RCC 7860 (cell line): ENCODE data around the gene ARMC12.
A peak's percentile ranks its signal among the peaks of the same experiment; 100 is the strongest.
"Not testable (repeated sequence)": the region's sequence is repeated elsewhere in the genome, so short reads cannot be mapped to it uniquely, and the experiment has no call there.

Source experiments
- DNase-seq: peaks from one replicate; pipeline ENCODE4 v3.0.0-alpha.2; 2015; ENCODE audit warnings: low spot score
- FAIRE-seq: peaks from 2 replicates; lab custom pipeline; 2012; peaks lifted over from hg19 to GRCh38; lab: Jason Lieb, UNC

ARMC12 gene

DNA sequence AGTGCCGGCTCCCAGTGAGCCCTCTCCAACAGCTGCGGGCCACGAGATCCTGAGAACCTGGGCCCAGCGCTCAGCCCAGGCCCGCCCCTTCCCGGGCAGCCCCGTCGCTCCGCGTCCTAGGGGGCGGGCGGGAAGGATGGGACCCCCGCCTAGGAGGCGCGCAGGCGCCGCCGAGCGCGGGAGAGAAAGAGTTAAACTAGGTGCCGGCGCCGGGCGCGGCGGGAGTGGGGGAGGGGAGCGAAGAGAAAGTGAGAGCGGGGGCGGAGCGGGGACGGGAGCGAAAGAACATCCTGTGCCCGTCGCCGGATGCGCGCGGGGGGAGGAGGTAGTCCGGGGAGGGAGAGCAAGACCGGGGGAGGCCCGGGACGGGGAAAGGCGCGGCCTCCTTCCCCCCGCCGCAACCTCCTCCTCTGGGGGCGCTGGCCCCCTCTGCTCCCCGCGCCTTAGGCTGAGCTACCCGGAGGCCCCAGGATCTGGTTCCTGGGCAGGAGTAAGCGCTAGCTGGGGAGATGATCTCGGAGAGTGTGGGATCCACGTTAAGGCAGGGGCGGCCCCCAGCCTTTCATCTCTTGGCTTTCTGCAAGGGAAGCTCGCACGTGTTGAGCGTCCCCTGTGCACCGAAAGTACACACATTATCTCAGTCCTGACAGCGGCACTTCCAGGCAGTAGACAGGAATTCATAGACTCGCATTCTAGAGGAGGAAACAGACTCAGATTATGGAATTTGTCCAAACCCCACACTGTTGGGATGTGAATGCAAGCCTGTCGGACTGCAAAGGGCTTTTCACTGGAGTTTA, 4.9 kb upstream of the ARMC12 start:
- FAIRE-seq, result no peak
- peak; percentile 58 for DNase-seq

DNA sequence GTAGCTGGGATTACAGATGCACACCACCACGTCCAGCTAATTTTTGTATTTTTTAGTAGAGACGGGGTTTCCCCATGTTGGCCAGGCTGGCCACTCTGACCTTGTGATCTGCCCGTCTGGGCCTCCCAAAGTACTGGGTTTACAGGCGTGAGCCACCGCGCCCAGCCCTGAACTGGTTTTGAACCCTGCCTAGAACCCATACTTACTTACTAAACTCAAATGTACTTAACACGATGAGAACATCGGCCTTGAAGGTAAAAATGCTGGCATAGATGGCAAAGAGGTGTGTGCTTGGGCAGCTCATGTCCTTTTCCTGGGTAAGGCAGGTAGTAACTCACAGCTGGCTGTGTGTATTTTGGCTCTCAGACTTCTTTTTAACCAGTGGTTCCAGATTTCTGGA, 3.2 kb upstream of the ARMC12 start:
- FAIRE-seq (no peak), DNase-seq (no peak)

DNA sequence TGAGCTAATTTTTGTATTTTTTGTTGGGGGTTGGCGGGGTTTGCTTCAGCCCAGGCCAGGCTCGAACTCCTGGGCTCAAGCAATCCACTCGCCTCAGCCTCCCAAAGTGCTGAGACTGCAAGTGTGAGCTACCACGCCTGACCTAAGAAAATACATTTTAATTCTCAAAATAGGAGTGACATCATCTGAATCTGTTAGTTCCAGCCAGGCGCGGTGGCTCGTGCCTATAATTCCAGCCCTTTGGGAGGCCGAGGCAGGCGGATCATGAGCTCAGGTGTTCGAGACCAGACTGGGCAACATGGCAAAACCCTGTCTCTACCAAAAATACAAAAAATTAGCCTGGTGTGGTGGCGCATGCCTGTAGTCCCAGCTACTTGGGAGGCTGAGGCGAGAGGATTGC, 2.5 kb upstream of the ARMC12 start:
- FAIRE-seq, DNase-seq: not testable (repeated sequence)

DNA sequence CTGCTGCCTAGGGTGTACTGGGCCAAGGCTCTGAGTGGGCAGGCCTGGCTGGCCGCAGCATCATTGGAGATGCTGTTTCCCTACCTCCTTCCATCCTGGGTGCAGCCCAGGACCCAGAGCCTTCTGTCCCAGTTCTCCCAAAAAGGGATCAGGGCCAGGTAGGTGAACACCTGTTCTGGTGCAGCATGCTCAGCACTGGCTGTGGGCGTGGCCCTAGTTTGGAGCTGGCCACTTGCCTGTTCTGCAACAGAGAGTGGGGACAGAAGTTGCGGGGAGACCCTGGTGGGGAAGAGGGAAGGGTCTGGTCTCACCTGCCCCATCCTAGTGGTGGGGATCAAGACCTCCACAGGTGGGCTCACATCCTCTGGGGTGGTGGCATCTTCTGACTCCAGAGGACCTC, 1.4 kb upstream of the ARMC12 start:
- FAIRE-seq (no peak), DNase-seq (no peak)

DNA sequence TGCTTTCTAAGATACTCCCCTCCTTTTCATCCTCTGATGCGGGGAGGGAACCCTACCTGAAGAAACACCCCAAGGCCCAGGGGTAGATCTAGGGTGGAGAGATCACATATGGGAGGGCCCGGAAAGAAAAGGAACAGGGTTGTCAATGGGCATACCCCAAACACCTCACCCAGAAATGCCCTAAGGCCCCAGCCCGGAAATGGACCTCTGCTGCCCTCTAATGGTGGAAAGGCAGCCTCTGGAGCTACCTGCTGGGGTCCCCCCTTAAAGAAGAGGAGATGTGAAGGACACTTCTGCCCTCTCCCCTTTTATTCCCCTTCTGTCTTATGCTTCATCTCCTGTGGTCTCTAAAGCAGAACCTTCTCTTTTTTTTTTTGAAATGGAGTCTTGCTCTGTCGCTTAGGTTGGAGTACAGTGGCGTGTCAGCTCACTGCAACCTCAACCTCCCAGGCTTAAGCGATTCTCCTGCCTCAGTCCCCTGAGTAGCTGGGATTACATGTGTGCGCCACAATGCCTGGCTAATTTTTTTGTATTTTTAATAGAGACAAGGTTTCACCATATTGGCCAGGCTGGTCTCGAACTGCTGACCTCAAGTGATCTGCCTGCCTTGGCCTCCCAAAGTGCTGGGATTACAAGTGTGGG, 458 bp upstream of the ARMC12 start:
- no peak for FAIRE-seq
- no peak for DNase-seq

DNA sequence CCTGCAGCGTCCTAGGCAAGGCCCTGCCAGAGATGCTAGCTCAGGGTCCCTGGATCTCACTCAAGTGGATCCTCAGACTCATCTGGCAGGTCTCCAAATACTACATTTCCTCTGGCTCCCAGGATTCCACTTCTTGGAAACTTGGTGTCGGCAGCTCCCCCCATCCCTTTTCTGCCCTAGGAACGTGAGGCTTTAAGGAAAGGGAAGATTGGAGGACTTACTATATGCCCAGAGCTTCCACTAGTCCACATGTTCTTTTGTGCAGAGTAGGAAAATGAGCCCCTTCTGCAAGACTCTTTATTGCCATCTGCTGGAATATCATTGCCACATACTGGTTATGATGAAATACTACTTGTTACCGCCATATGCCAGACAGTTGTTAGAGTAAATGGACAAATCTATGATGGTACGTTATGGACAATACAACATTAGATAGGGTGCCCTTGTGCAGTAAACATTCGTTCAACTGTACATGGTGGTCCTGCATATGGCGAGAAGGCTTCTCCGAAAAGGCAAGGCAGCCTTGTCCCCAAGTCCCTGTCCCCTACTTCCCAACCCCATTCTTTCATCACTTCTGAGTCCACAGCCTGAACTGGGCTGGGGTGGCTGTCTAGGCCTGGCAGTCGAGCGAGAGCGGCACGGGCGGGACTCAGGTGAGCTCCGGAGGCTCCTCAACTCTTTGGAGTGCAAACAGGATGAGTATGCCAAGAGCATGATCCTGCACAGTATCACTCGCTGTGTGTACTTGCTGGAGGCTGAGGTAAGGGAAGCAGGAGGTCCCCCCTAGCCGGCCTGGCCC, 780 bp downstream of the ARMC12 start:
- DNase-seq (peak; percentile 52), FAIRE-seq (peak; percentile 25)

DNA sequence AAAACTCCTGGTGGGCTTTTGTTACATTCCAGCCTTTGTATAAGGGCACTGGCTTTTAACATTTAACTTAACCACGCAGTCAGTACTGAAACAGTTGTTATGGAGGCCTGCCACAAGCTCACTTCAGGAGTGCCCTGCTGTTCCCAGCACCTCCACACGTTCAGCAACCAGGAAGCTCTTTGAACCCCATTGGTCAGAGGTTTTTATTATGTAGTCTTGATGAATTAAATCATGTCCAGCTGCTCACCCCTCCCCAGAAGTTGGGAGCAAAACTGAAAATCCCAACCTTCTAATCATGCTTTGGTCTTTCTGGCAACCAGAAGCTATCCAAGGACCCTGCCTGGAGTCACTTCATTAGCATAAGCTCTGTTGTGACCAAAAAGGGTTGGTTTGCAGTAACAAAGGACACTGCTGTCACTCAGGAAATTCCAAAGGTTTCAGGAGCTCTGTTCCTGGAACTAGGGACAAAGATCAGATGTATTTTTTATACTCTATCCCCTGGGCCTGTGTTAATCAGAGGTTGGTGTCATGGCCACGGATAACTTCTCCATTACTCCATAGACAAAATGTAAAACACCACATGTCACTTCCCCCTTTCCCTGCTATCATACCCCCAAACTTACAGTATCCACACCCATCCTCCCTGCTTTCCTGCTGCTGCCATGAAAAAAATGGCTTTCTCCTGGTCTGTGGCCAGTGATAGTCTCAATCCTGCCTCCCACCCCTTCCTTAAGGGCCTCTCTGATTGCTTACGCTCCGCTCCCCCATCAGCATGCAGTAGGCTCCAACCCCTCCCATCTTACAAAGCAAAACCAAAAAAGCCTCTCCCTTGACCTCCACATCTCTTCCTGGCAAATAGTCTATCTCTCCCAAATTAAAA, 3.1 kb downstream of the ARMC12 start:
- FAIRE-seq, result no peak
- DNase-seq, result no peak

DNA sequence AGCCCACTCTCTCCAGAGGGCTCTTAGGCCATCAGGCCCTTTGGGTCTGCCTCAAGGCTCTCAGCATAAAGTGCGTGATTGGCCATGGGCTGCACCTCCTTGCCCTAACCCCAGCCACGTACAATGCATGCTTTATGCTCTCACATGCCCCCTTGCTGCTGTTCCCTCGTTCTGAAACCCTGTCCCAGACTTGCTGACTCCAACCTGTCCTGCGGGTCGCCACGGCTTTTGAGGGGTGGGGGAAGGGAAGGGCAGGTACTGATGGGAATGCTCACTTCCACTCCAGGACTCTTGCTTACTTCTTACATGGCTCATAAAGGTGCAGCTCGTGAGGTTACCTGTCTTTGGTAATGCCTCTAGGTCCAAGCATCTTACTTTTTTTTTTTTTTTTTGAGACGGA, 6.0 kb downstream of the ARMC12 start:
- FAIRE-seq (no peak), DNase-seq (no peak)

DNA sequence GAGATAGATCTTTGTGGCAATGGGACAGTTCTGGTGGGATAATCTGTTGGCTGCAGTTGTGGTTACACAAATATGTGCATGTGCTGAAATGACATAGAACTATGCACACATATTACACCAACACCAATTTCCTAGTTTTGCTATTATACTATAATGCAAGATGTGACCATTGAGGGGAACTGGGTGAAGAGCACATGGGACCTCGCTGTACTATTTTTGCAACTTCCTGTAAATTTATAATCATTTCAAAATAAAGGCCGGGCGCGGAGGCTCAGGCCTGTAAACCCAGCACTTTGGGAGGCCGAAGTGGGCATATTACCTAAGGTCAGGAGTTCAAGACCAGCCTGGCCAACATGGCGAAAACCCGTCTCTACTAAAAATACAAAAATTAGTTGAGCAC, 8.7 kb downstream of the ARMC12 start:
- no peak for FAIRE-seq
- no peak for DNase-seq

DNA sequence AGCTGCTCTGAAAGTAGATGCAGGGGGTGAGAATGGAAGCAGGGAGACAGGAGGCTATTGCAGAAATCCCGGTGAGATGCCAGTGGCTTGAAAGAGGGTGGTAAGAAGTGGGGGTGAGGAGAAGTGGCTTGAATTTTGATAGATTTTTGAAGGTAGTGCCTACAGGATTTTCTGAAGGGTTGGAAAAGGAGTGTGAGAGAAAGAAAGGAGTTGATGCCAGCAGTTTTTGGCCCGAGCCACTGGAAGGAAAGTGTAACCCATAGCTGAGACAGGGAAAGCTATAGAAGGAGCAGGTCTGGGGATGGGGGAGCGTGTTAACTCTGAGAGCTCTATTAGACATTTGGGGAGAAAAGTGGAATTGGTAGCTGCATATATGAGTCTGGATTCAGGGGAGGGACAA, 9.7 kb downstream of the ARMC12 start:
- FAIRE-seq (no peak), DNase-seq (no peak)

DNA sequence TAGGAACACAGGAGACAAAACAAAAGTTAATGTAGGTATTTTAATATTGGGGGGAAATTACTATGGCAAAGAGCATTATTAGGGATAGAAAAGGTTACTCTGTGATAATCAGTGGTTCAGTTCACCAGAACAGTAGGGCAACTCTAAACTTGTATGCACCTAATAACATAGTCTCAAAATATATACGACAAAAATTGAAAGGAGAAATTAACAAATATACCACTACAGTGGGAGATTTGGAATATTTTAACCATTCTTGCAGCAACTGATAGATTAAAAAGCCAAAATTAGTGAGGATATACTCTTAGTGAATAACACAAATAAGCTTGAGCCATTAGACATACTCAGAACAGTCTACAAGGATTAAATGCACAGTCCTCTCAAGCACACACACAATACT, 11.0 kb downstream of the ARMC12 start:
- no peak for FAIRE-seq
- DNase-seq, result no peak

DNA sequence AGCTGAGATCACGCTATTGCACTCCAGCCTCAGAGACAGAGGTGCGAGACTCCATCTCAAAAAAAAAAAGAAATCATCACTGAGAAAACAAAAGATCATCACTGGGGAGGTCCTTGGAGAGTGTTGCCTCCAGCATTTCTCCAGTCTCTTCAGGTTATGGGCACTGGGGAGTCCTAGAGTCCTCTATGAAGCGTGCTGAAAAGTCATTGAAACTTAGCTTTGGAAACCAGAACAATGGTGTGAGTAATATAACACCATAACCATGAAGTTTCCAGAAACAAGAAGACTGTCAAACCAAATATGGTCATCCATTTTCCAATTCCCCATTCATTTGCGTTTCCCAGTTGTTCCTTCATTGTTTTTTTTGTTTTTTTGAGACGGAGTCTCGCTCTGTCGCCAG, 13.7 kb downstream of the ARMC12 start:
- DNase-seq (no peak), FAIRE-seq (no peak)

DNA sequence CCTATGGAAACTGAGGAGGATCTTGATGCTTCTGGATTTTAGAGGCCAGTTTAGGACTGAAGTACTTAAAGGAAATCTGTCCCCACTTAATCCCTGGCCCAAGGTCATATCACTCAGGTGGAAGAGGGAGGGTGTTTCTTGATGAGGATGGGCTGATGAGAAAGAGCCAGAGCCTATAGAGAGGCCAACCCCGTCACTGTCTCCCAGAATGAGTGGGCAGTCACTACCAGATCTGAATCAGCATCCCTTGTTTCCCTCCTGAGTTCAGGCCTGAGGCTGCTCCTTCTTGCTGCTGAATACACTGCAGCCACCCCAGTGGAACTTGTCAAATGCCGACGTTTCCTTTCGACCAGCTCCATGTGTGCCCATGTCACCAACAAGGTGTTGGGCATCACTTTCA, 14.8 kb downstream of the ARMC12 start:
- DNase-seq, result no peak

DNA sequence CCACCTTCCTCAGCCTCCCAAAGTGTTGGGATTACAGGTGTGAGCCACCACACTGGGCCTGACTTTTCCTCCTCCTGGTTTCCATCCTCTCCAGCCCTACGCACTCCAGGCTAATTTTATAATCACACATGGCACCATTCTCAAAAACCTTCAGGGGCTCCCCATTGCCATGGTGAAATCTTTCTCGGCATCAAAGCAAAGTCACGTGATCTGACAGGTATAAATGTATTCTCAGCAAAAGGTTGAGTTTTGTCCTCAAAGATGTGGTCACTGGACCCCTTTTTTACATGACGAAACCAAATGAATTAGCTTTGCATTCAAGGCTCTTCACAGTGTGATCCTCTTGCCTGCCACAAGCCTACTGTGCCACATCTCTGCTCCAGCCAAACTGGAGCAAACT, 15.5 kb downstream of the ARMC12 start:
- DNase-seq (no peak), FAIRE-seq (no peak)

More for the DNA sequence above, 14.8 kb downstream of the ARMC12 start:
- FAIRE-seq, result no peak

DNA sequence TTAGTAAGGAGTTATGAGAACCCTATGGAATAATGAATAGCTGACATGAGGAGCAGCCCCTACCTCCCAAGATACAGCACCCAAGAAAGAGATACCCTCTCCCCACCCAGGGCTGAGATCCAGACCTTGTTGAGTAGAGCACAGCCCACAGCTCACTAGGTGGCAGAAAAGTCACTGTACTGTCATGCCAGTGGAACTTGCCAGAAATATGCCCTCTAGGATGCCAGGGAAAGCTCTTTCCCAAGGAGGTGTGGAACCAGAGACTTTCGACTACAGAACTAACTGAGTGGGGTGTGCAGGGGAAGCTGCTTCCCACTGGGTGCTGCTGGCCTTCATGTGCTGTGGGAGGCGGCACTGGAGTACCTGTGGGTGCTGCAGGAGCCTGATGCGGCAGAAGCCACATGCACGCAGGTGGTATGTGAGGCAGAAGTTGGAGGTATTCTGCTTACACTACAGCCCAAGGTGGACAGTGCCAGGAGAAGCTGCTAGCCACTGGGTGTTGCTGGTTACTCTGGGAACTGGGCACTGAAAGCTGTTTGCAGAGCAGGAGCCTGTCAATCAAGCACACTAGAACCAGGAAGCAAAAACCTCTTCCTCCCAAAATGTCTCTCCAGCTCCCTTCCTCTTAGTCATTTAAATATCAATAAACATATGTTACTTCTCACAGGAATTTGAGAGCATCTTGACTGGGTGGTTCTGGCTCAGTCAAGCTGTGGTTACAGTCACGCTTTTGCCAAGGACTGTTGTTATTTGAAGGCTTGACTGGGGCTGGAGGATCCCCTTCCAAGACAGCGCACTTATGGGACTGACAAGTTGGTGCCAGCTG, 17.8 kb downstream of the ARMC12 start:
- FAIRE-seq (no peak), DNase-seq (no peak)

DNA sequence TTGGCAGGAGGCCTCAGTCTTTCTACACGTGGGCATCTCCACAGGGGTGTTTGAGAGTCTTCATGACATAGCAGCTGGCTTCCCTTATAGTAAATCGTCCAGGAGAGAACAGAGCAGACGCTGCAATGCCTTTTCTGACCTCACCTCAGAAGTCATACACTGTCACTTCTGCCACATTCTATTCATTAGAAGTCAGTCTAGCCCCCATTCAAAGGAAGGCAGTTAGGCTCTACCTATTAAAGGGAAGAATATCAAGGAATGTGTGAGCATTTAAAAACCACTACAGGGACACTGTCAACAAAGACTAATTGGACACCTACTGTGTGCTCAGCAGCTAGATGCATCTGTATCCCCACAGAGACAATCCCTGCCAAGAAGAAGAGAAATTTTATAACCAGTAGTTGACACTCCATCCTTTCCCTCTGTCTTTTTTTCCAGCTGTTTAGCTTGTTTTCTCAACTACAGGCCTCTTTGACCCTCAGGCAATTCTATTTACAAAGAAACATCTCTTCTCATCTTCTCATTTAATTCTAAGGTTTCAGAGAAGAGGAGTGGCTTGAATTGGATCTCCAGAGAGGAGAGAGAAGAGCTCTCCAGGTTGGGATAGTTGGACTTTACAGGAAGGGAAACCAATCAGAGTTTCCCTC, 18.6 kb downstream of the ARMC12 start:
- FAIRE-seq (no peak), DNase-seq (no peak)

DNA sequence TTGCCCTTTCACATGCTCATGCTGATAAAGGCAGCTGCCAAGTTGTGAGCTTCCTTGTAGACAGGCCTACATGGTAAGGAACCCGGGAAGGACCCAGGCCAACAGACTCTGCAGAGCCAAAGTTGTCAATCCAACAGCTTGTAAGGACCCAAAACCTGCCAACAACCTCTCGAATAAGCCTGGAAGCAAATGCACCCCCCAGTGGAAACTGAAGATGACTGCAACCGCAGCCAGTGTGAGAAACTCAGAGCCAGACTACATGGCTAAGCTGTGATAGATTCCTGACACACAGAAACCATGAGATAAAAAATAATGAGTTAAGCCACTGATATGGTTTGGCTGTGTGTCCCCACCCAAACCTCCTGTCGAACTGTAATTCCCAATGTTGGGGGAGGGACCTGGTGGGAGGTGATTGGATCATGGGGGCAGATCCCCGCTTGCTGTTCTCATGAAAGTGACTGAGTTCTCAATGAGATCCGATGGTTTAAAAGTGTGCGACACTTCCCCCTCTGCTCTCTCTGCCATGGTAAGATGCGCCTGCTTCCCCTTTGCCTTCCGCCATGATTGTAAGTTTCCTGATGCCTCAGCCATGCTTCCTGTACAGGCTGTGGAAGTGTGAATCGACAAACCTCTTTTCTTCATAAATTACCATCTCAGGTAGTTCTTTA, 20.8 kb downstream of the ARMC12 start:
- DNase-seq, result no peak
- FAIRE-seq, result no peak

DNA sequence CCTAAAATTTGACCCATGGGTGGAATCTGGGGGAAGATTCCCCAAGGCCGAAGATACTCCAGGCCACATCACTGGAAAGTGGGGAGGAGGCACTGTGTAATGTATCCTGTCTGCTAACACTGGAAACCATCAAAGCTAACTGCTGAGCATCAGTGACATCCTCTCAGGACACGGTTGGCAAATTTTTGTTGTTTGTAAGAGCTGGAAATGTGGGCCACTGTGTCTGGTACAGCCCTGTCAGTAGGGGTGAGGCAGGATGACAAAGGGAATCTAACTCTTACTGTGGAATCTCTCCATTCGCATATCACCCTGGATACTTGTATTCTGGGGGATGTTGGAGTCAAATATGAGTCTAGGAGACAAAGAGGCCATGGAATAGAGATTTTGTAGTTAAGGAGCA, 22.6 kb downstream of the ARMC12 start:
- DNase-seq, result no peak
- FAIRE-seq, result no peak

DNA sequence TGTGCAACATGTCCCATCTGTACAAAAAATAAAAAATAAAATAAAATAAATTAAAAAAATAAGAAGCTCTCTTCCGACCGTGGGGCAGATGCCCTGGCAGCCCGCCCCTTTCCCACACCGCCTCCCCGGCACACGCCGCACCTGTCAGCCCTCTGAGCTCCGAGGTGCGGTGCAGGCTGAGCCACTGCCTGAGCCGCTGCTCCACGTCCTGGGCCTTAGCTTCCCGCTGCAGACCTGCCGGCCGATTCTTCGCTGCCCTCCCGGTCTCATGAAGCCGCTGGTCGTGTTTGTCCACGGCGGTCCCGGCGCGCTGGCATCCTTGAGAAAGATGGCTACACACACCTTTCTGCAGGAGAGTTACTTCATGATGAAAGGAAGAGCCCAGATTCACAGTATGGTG, 28.9 kb downstream of the ARMC12 start:
- DNase-seq (no peak), FAIRE-seq (no peak)
